GM19193 (cell line): ENCODE results near the gene GRAMD1B.

ENCODE experiments used
- POLR2A ChIP-seq: IDR thresholded peaks from 4 replicates; pipeline ENCODE4 v1.6.1; 2011; ENCODE audit not compliant: insufficient read depth, insufficient read length; ENCODE audit errors: extremely low read depth

Gene GRAMD1B

GRCh38 chr11:123406441-123407129 is 23.5 kb upstream of the GRAMD1B start:
- TF ChIP-seq POLR2A: no peak

- TF ChIP-seq POLR2A: no peak
These were observed 22.7 kb upstream of the GRAMD1B start for GRCh38 chr11:123407130-123407995.

GRCh38 chr11:123407996-123408597 is 22.0 kb upstream of the GRAMD1B start:
- TF ChIP-seq POLR2A: no peak

- TF ChIP-seq POLR2A: no peak
These were observed 21.2 kb upstream of the GRAMD1B start for GRCh38 chr11:123408619-123409455.

GRCh38 chr11:123409456-123410217 is 20.4 kb upstream of the GRAMD1B start:
- no peak for TF ChIP-seq POLR2A

- TF ChIP-seq POLR2A: no peak
These were observed 19.9 kb upstream of the GRAMD1B start for GRCh38 chr11:123410218-123410549.

GRCh38 chr11:123413636-123414035 is 16.4 kb upstream of the GRAMD1B start:
- TF ChIP-seq POLR2A: no peak

GRCh38 chr11:123416566-123416965 is 13.5 kb upstream of the GRAMD1B start:
- no peak for TF ChIP-seq POLR2A

- TF ChIP-seq POLR2A: no peak
These were observed 11.5 kb upstream of the GRAMD1B start for GRCh38 chr11:123418351-123419114.

GRCh38 chr11:123419731-123420452 is 10.2 kb upstream of the GRAMD1B start:
- no peak for TF ChIP-seq POLR2A

GRCh38 chr11:123421589-123421988 is 8.5 kb upstream of the GRAMD1B start:
- TF ChIP-seq POLR2A: no peak

- TF ChIP-seq POLR2A: no peak
These were observed 4.7 kb upstream of the GRAMD1B start for GRCh38 chr11:123425367-123425766.

- no peak for TF ChIP-seq POLR2A
These were observed 3.3 kb upstream of the GRAMD1B start for GRCh38 chr11:123426789-123427188.
